HepG2 (cell line): ENCODE results near the gene IFT172. TPM values are rescaled to one million over a fixed set of nuclear protein-coding genes. Genes with fewer than 3 reads are reported as not detected.

ENCODE experiments used
- ATF6 ChIP-seq: sonication (generic); formaldehyde crosslinking; conservative IDR thresholded peaks from 2 replicates; pipeline ENCODE4 v1.4.0; 2020; ENCODE audit warnings: missing genetic modification reagents
- DMAP1 ChIP-seq: IDR thresholded peaks from 2 replicates; pipeline ENCODE4 v1.6.1; 2016
- IKZF5 ChIP-seq: IDR thresholded peaks from 2 replicates; pipeline ENCODE4 v1.6.1; 2018; ENCODE audit warnings: missing genetic modification reagents, mild to moderate bottlenecking, missing compliant biosample characterization
- IRF1 ChIP-seq: sonication (generic); formaldehyde crosslinking; IDR thresholded peaks from 2 replicates; pipeline ENCODE4 v1.4.0; 2020; ENCODE audit warnings: low read depth, mild to moderate bottlenecking, missing genetic modification reagents
- KDM5B ChIP-seq: sonication (generic); formaldehyde crosslinking; IDR thresholded peaks from 2 replicates; pipeline ENCODE4 v1.4.0; 2020; ENCODE audit warnings: missing genetic modification reagents, mild to moderate bottlenecking, borderline replicate concordance
- NR2C2 ChIP-seq: sonication (generic); formaldehyde crosslinking; IDR thresholded peaks from 2 replicates; pipeline ENCODE4 v1.4.0; 2020; ENCODE audit warnings: missing genetic modification reagents, mild to moderate bottlenecking, moderate library complexity, borderline replicate concordance
- SNRNP70 ChIP-seq: fragments of 200-400 bp; formaldehyde crosslinking; IDR thresholded peaks from 2 replicates; pipeline ENCODE4 v1.6.1; 2017; ENCODE audit warnings: mild to moderate bottlenecking, low read depth, low read length, moderate library complexity
- SYNCRIP ChIP-seq: fragments of 200-400 bp; formaldehyde crosslinking; IDR thresholded peaks from 2 replicates; pipeline ENCODE4 v1.6.1; 2018; ENCODE audit warnings: mild to moderate bottlenecking, low read depth, low read length; ENCODE audit not compliant: insufficient read depth
- TBX2 ChIP-seq: sonication (generic); formaldehyde crosslinking; IDR thresholded peaks from 2 replicates; pipeline ENCODE4 v1.5.0; 2020; ENCODE audit warnings: missing genetic modification reagents, mild to moderate bottlenecking, borderline replicate concordance
- ZBTB26 ChIP-seq: IDR thresholded peaks from 2 replicates; pipeline ENCODE4 v1.6.1; 2016; ENCODE audit warnings: missing compliant biosample characterization, missing genetic modification reagents, borderline replicate concordance
- ZMAT3 ChIP-seq: sonication (generic); formaldehyde crosslinking; conservative IDR thresholded peaks from 2 replicates; pipeline ENCODE4 v1.7.0; 2021; ENCODE audit warnings: missing genetic modification reagents
- ZNF441 ChIP-seq: sonication (generic); formaldehyde crosslinking; IDR thresholded peaks from 2 replicates; pipeline ENCODE4 v1.7.0; 2021; ENCODE audit warnings: missing genetic modification reagents, borderline replicate concordance
- ZNF557 ChIP-seq: sonication (generic); formaldehyde crosslinking; IDR thresholded peaks from 2 replicates; pipeline ENCODE4 v1.4.0; 2020; ENCODE audit warnings: missing genetic modification reagents
- ZNF574 ChIP-seq: sonication (generic); formaldehyde crosslinking; IDR thresholded peaks from 2 replicates; pipeline ENCODE4 v1.4.0; 2020; ENCODE audit warnings: missing genetic modification reagents
- ZNF891 ChIP-seq: sonication (generic); formaldehyde crosslinking; IDR thresholded peaks from 2 replicates; pipeline ENCODE4 v1.5.0; 2020; ENCODE audit warnings: mild to moderate bottlenecking, missing genetic modification reagents
- ZSCAN9 ChIP-seq: IDR thresholded peaks from 2 replicates; pipeline ENCODE4 v1.6.1; 2016; ENCODE audit warnings: borderline replicate concordance
- polyA plus RNA-seq, 8 experiments: library from polyadenylated mRNA; depleted of rRNA in 3 of 8; stranded (reverse) in 7 of 8; unstranded in 1 of 8; fragments of >200 nt; fragmentation: Illumina TruSeq in 4 of 8; extraction: Trizol in 4 of 8; gene quantifications; 2 replicates each; pipeline versions ENCODE4 v1.2.1 to v1.2.3, GENCODE V29; 2011 to 2016; ENCODE audit warnings: low read depth in 4 of 8, missing spikeins in 1 of 8, mixed read lengths in 1 of 8; ENCODE audit not compliant: insufficient read depth in 1 of 8
- total RNA-seq, 5 experiments: library from RNA; depleted of rRNA; stranded (reverse); fragments of >200 nt; fragmentation: Illumina TruSeq; extraction: Trizol; gene quantifications; 2 replicates each; pipeline ENCODE4 v1.2.3, GENCODE V29; 2016; ENCODE audit warnings: low read depth in 1 of 5

Gene IFT172
- total and polyA plus RNA-seq, 2 of the 13 experiments (the other 11 are each of a cell fraction or from before 2014, with no cell fraction given), result 21.6 to 35.7 TPM

- TF ChIP-seq ZNF574 (CRISPR knock-in tag) (peak; percentile 76), SNRNP70 (no peak), IKZF5 (CRISPR knock-in tag) (peak; percentile 92), TBX2 (peak; percentile 78; the same call in 1 of the 2 replicates), SYNCRIP (no peak), ZBTB26 (peak; percentile 15; the same call in 1 of the 2 replicates), IRF1 (CRISPR knock-in tag) (no peak), DMAP1 (CRISPR knock-in tag) (peak; percentile 76; the same call in 1 of the 2 replicates), NR2C2 (CRISPR knock-in tag) (peak; percentile 94), ATF6 (peak; percentile 67; the same call in 1 of the 2 replicates), ZSCAN9 (CRISPR knock-in tag) (peak; percentile 21; the same call in 1 of the 2 replicates), ZNF891 (CRISPR knock-in tag) (peak; percentile 92), KDM5B (CRISPR knock-in tag) (peak; percentile 74; the same call in 1 of the 2 replicates), ZMAT3 (CRISPR knock-in tag) (peak; percentile 77; the same call in 1 of the 2 replicates), ZNF557 (CRISPR knock-in tag) (no peak), ZNF441 (CRISPR knock-in tag) (peak; percentile 89)
Measured at GRCh38 chr2:27489498-27490397, at the start of gene IFT172 (continued).
